GM12891 (cell line): ENCODE data around the gene DLGAP1.

Experiments
- DNase-seq: peaks from one replicate; pipeline ENCODE4 v3.0.0; 2011; ENCODE audit warnings: low spot score; ENCODE audit not compliant: insufficient read length
- FAIRE-seq: peaks from 2 replicates; lab custom pipeline; 2011; peaks lifted over from hg19 to GRCh38; lab: Jason Lieb, UNC
- PAX5 ChIP-seq: IDR thresholded peaks from 2 replicates; pipeline ENCODE4 v1.6.1; 2011; ENCODE audit warnings: low read length, moderate library complexity, mild to moderate bottlenecking; ENCODE audit not compliant: insufficient read depth, severe bottlenecking
- POLR2A ChIP-seq: IDR thresholded peaks from 2 replicates; pipeline ENCODE4 v1.6.1; 2011; ENCODE audit warnings: low read depth, low read length, control low read depth
- POLR2AphosphoS5 ChIP-seq: IDR thresholded peaks from 2 replicates; pipeline ENCODE4 v1.6.1; 2011; ENCODE audit warnings: low read depth, low read length, control low read depth
- POU2F2 ChIP-seq: IDR thresholded peaks from 2 replicates; pipeline ENCODE4 v1.6.1; 2011; ENCODE audit warnings: low read depth, mild to moderate bottlenecking, control low read depth, low read length, moderate library complexity
- SPI1 ChIP-seq: IDR thresholded peaks from 2 replicates; pipeline ENCODE4 v1.6.1; 2011; ENCODE audit warnings: low read depth, low read length, control low read depth
- TAF1 ChIP-seq: IDR thresholded peaks from 2 replicates; pipeline ENCODE4 v1.6.1; 2011; ENCODE audit warnings: low read depth, low read length, control low read depth

The DLGAP1 gene

GRCh38 chr18:4107049-4107467 is 348.0 kb downstream of the DLGAP1 start:
- DNase-seq: no peak

GRCh38 chr18:4106407-4107033 is 348.6 kb downstream of the DLGAP1 start:
- TF ChIP-seq POLR2AphosphoS5: no peak
- no peak for TF ChIP-seq TAF1
- TF ChIP-seq POLR2A: no peak
- TF ChIP-seq SPI1: no peak
- no peak for TF ChIP-seq POU2F2
- TF ChIP-seq PAX5: no peak
- DNase-seq (peak; percentile 7), FAIRE-seq (peak; percentile 83)

More at GRCh38 chr18:4107049-4107467, 348.0 kb downstream of the DLGAP1 start:
- TF ChIP-seq PAX5 (no peak), SPI1 (no peak), POU2F2 (no peak), POLR2A (no peak), POLR2AphosphoS5 (no peak), TAF1 (no peak)
- no peak for FAIRE-seq

- TF ChIP-seq TAF1 (no peak), POU2F2 (no peak), POLR2AphosphoS5 (no peak), SPI1 (no peak), PAX5 (no peak), POLR2A (no peak)
- no peak for FAIRE-seq
- DNase-seq: no peak
Observed at GRCh38 chr18:4102901-4103300, 352.2 kb downstream of the DLGAP1 start.

GRCh38 chr18:4101009-4101408 is 354.1 kb downstream of the DLGAP1 start:
- DNase-seq (no peak), FAIRE-seq (no peak)
- no peak for TF ChIP-seq SPI1
- no peak for TF ChIP-seq POLR2A
- no peak for TF ChIP-seq POLR2AphosphoS5

GRCh38 chr18:4096486-4096885 is 358.6 kb downstream of the DLGAP1 start:
- no peak for FAIRE-seq
- TF ChIP-seq TAF1: no peak
- no peak for TF ChIP-seq SPI1
- TF ChIP-seq POU2F2: no peak
- TF ChIP-seq PAX5: no peak
- TF ChIP-seq POLR2A: no peak
- no peak for TF ChIP-seq POLR2AphosphoS5
- DNase-seq: no peak

GRCh38 chr18:4093676-4094075 is 361.4 kb downstream of the DLGAP1 start:
- DNase-seq (no peak), FAIRE-seq (no peak)
- TF ChIP-seq POU2F2 (no peak), POLR2A (no peak), SPI1 (no peak), PAX5 (no peak), POLR2AphosphoS5 (no peak), TAF1 (no peak)

GRCh38 chr18:4084382-4084900 is 370.7 kb downstream of the DLGAP1 start:
- DNase-seq (no peak), FAIRE-seq (no peak)
- TF ChIP-seq TAF1 (no peak), SPI1 (no peak), POLR2A (no peak), PAX5 (no peak), POLR2AphosphoS5 (no peak), POU2F2 (no peak)

GRCh38 chr18:4078246-4078645 is 376.9 kb downstream of the DLGAP1 start:
- TF ChIP-seq PAX5 (no peak), TAF1 (no peak), POU2F2 (no peak), POLR2AphosphoS5 (no peak), SPI1 (no peak), POLR2A (no peak)
- FAIRE-seq (no peak), DNase-seq (no peak)

- DNase-seq (no peak), FAIRE-seq (no peak)
- no peak for TF ChIP-seq SPI1
- TF ChIP-seq POU2F2: no peak
- no peak for TF ChIP-seq POLR2A
Observed at GRCh38 chr18:4077721-4078120, 377.4 kb downstream of the DLGAP1 start.
